ENCODE data around the gene DUXB.

DNA sequence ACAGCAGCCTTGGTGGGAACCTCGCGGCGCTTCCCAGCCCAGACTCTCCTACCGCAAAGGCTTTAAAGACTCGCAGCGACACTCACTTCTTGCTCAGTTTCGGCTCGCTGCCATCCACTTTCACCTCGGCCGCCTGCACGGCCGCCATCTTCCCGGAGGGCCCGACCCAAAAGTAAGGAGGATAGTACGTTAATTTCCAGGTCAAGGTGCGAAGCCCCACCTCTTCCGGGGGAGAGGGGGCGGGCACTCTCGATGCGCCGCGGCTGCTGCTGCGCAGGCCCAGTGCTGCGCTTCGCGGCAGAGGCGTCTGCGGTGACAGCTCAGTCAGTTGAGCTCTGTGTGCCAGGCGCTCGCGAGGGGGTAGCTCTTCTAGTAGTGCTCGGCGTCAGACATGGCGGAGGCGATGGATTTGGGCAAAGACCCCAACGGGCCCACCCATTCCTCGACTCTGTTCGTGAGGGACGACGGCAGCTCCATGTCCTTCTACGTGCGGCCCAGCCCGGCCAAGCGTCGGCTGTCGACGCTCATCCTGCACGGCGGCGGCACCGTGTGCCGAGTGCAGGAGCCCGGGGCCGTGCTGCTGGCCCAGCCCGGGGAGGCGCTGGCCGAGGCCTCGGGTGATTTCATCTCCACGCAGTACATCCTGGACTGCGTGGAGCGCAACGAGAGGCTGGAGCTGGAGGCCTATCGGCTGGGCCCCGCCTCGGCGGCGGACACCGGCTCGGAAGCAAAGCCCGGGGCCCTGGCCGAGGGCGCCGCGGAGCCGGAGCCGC is 53.6 kb downstream of the DUXB start, which contains the start of the genes KARS1 and TERF2IP:
- TF ChIP-seq, protein P1, sequence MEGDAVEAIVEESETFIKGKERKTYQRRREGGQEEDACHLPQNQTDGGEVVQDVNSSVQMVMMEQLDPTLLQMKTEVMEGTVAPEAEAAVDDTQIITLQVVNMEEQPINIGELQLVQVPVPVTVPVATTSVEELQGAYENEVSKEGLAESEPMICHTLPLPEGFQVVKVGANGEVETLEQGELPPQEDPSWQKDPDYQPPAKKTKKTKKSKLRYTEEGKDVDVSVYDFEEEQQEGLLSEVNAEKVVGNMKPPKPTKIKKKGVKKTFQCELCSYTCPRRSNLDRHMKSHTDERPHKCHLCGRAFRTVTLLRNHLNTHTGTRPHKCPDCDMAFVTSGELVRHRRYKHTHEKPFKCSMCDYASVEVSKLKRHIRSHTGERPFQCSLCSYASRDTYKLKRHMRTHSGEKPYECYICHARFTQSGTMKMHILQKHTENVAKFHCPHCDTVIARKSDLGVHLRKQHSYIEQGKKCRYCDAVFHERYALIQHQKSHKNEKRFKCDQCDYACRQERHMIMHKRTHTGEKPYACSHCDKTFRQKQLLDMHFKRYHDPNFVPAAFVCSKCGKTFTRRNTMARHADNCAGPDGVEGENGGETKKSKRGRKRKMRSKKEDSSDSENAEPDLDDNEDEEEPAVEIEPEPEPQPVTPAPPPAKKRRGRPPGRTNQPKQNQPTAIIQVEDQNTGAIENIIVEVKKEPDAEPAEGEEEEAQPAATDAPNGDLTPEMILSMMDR (conservative IDR thresholded peaks at IDR 0.05; ENCODE audit: low read length), result no peak
- no peak for TF ChIP-seq EZH2phosphoT487 (IDR thresholded peaks at IDR 0.05; ENCODE audit: borderline replicate concordance, low read depth, low read length)

Measured in OCI-LY7 (cell line).